GM23248 (cell line): ENCODE data around the gene CTTNBP2.

Experiments
- EZH2 ChIP-seq: fragments of 200-600 bp; sonication (generic); IDR thresholded peaks from 2 replicates; pipeline ENCODE4 v1.6.1; 2018; ENCODE audit warnings: antibody characterized with exemption, mild to moderate bottlenecking; ENCODE audit not compliant: insufficient read depth, poor library complexity, severe bottlenecking
- EZH2phosphoT487 ChIP-seq: fragments of 200-600 bp; sonication (generic); IDR thresholded peaks from 2 replicates; pipeline ENCODE4 v1.6.1; 2018; ENCODE audit warnings: antibody characterized with exemption, moderate library complexity, mild to moderate bottlenecking, low read depth; ENCODE audit not compliant: insufficient read depth

- TF ChIP-seq EZH2phosphoT487 (no peak), EZH2 (no peak)
Observed at GRCh38 chr7:117705630-117706029, 167.6 kb downstream of the CTTNBP2 start.
